GM12878 (cell line): Measurements from ENCODE around the gene ASH1L. TPM values are rescaled to one million over a fixed set of nuclear protein-coding genes. Genes with fewer than 3 reads are reported as not detected.
A peak's percentile ranks its signal among the peaks of the same experiment; 100 is the strongest.

Experiments
- ASH2L ChIP-seq: fragments of 300-600, 200-600 bp; sonication (generic); IDR thresholded peaks from 2 replicates; pipeline ENCODE4 v1.6.1; 2017; ENCODE audit warnings: low read depth, mild to moderate bottlenecking, borderline replicate concordance
- BACH1 ChIP-seq: fragments of 450-650 bp; IDR thresholded peaks from 2 replicates; pipeline ENCODE4 v1.6.1; 2017; ENCODE audit warnings: mild to moderate bottlenecking, borderline replicate concordance
- CBFB ChIP-seq: IDR thresholded peaks from 2 replicates; pipeline ENCODE4 v1.6.1; 2016; ENCODE audit warnings: antibody characterized with exemption, low read depth
- CBX3 ChIP-seq: fragments of 200-600 bp; sonication (generic); IDR thresholded peaks from 2 replicates; pipeline ENCODE4 v1.6.1; 2016; ENCODE audit warnings: low read depth, borderline replicate concordance
- CBX5 ChIP-seq: sonication (generic); IDR thresholded peaks from 2 replicates; pipeline ENCODE4 v1.6.1; 2016; ENCODE audit warnings: low read depth, moderate library complexity, mild to moderate bottlenecking, inconsistent platforms
- CEBPZ ChIP-seq: fragments of 150-350 bp; IDR thresholded peaks from 2 replicates; pipeline ENCODE4 v1.6.1; 2016; ENCODE audit warnings: low read depth, low read length
- ETV6 ChIP-seq, 2 experiments: fragments of 450-650 bp in 1 of 2; IDR thresholded peaks in 1 of 2; conservative IDR thresholded peaks in 1 of 2; 2 replicates each; pipeline ENCODE4 v1.6.1; 2014; ENCODE audit warnings: antibody characterized with exemption in 1 of 2, borderline replicate concordance in 1 of 2, low read depth in 1 of 2, mild to moderate bottlenecking in 1 of 2, moderate library complexity in 1 of 2
- HDAC2 ChIP-seq: fragments of 200-600 bp; sonication (generic); IDR thresholded peaks from 2 replicates; pipeline ENCODE4 v1.6.1; 2017
- HDAC6 ChIP-seq: fragments of 200-600 bp; sonication (generic); IDR thresholded peaks from one replicate; pipeline ENCODE4 v1.8.0; 2017; ENCODE audit warnings: antibody characterized with exemption; ENCODE audit not compliant: unreplicated experiment
- HSF1 ChIP-seq: fragments of 150-350 bp; IDR thresholded peaks from 2 replicates; pipeline ENCODE4 v1.6.1; 2014; ENCODE audit warnings: mild to moderate bottlenecking, low read depth, low read length
- MEF2A ChIP-seq: IDR thresholded peaks from 2 replicates; pipeline ENCODE4 v1.6.1; 2011; ENCODE audit warnings: low read depth, mild to moderate bottlenecking, low read length, moderate library complexity; ENCODE audit not compliant: insufficient read depth
- MTA2 ChIP-seq: fragments of 450-650 bp; IDR thresholded peaks from 2 replicates; pipeline ENCODE4 v1.6.1; 2016; ENCODE audit warnings: low read depth, mild to moderate bottlenecking, moderate library complexity
- MTA3 ChIP-seq: IDR thresholded peaks from 2 replicates; pipeline ENCODE4 v1.6.1; 2012; ENCODE audit warnings: low read length, inconsistent platforms, borderline replicate concordance
- POLR2A ChIP-seq: IDR thresholded peaks from 2 replicates; pipeline ENCODE4 v1.6.1; 2011; ENCODE audit warnings: low read depth, mild to moderate bottlenecking, low read length
- RUNX3 ChIP-seq: IDR thresholded peaks from 2 replicates; pipeline ENCODE4 v1.6.1; 2012; ENCODE audit warnings: low read length, inconsistent platforms
- SMAD1 ChIP-seq: fragments of 450-650 bp; IDR thresholded peaks from 2 replicates; pipeline ENCODE4 v1.6.1; 2018; ENCODE audit warnings: mild to moderate bottlenecking, low read depth; ENCODE audit not compliant: partially characterized antibody
- STAT1 ChIP-seq: fragments of 450-650 bp; conservative IDR thresholded peaks from 2 replicates; pipeline ENCODE4 v1.6.1; 2014; ENCODE audit warnings: antibody characterized with exemption, mild to moderate bottlenecking
- WRNIP1 ChIP-seq: IDR thresholded peaks from 2 replicates; pipeline ENCODE4 v1.6.1; 2011; ENCODE audit warnings: low read depth, low read length, improper control_type of control experiment, borderline replicate concordance
- ZNF592 ChIP-seq: fragments of 450-650 bp; IDR thresholded peaks from 2 replicates; pipeline ENCODE4 v1.6.1; 2017; ENCODE audit warnings: mild to moderate bottlenecking, moderate library complexity
- polyA plus RNA-seq, 11 experiments: library from polyadenylated mRNA; depleted of rRNA in 4 of 11; unstranded in 6 of 11; stranded (reverse) in 5 of 11; fragments of >200 nt; fragmentation: Nextera tagmentation in 4 of 11; fragmentation: Illumina TruSeq in 1 of 11; extraction: Ambion mirVana in 4 of 11; extraction: Trizol in 1 of 11; gene quantifications; 1 replicate in 1 of 11; 2 replicates in 10 of 11; pipeline versions ENCODE4 v1.2.1 to v1.2.3, GENCODE V29; 2011 to 2016; ENCODE audit warnings: inconsistent platforms in 2 of 11, missing spikeins in 2 of 11, low read depth in 1 of 11
- total RNA-seq, 4 experiments: library from RNA; depleted of rRNA in 3 of 4; stranded (reverse); fragments of >200 nt in 3 of 4; fragmentation: Illumina TruSeq in 1 of 4; extraction: Trizol in 1 of 4; gene quantifications; 2 replicates each; pipeline versions ENCODE4 v1.2.1 to v1.2.3, GENCODE V29; 2013 to 2021

ASH1L gene
- total and polyA plus RNA-seq, 10 of the 15 experiments (the other 5 are each of a cell fraction or from before 2014, with no cell fraction given), result 1.7 to 23.9 (median 16.6) TPM

DNA sequence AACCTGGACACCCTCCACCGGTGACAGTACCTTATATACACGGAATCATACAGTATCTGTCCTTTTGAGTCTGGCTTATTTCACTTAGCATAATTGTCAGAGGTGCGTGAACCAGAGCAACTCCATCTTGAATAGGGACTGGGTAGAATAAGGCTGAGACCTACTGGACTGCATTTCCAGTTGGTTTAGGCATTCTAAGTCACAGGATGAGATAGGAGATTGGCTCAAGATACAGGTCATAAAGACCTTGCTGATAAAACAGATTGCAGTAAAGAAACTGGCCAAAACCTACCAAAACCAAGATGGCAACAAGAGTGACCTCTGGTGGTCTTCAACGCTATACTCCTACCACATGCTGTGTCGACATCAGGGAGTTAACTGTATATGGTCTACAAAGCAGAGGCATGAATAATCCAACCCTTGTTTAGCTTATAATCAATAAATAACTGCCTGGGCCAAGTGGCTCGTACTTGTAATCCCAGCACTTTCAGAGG is 255.3 kb downstream of the ASH1L start (continued):
- TF ChIP-seq ZNF592, result peak; percentile 96
- TF ChIP-seq WRNIP1, result no peak
- no peak for TF ChIP-seq BACH1
- TF ChIP-seq CBX3, result no peak
- no peak for TF ChIP-seq MEF2A
- no peak for TF ChIP-seq ASH2L
- no peak for TF ChIP-seq POLR2A
- TF ChIP-seq HSF1, result no peak
- no peak for TF ChIP-seq HDAC2
- no peak for TF ChIP-seq CBFB
- TF ChIP-seq SMAD1, result no peak
- TF ChIP-seq RUNX3, result 0 out of 2 replicates have a peak, but pooled peaks have one; percentile 9
- no peak for TF ChIP-seq HDAC6
- no peak for TF ChIP-seq STAT1
- no peak for TF ChIP-seq MTA2
- TF ChIP-seq MTA3, result no peak
- no peak for TF ChIP-seq CBX5
- no peak for TF ChIP-seq ETV6 (conservative IDR thresholded peaks at IDR 0.05 in 1 of 2, IDR thresholded peaks at IDR 0.05 in 1 of 2; ENCODE audit: borderline replicate concordance in 1 of 2, low read depth in 1 of 2)
- no peak for TF ChIP-seq CEBPZ
